CD14-positive monocyte (primary cell): ENCODE measurements around the gene MEIOSIN. TPM values are rescaled to one million over a fixed set of nuclear protein-coding genes. Genes with fewer than 3 reads are reported as not detected.
A peak's percentile ranks its signal among the peaks of the same experiment; 100 is the strongest.
"Not testable (repeated sequence)": the region's sequence is repeated elsewhere in the genome, so short reads cannot be mapped to it uniquely, and the experiment has no call there.

Source experiments
- DNase-seq, 3 donors: peaks; one replicate each; pipeline ENCODE4 v3.0.0-alpha.2; 2011 to 2022
- H2AFZ ChIP-seq: 2 replicates; pipeline ENCODE4 v1.6.0; 2012; ENCODE audit warnings: mild to moderate bottlenecking, low read depth, low read length, inconsistent platforms; ENCODE audit not compliant: insufficient read depth, poor library complexity, severe bottlenecking
- H3K27ac ChIP-seq, 2 donors: 1 replicate in 1 of 2; 2 replicates in 1 of 2; pipeline ENCODE4 v1.5.1; 2012 to 2013; ENCODE audit warnings: low read length in 2 of 2, control low read depth in 1 of 2, inconsistent platforms in 1 of 2, low read depth in 1 of 2, mild to moderate bottlenecking in 1 of 2
- H3K27me3 ChIP-seq, 2 donors: one replicate each; pipeline versions ENCODE4 v1.6.0 to v1.6.1; 2011 to 2013; ENCODE audit warnings: low read length in 2 of 2; ENCODE audit not compliant: control insufficient read depth in 2 of 2, insufficient read depth in 2 of 2
- H3K36me3 ChIP-seq, 2 donors: replicated peaks in 1 of 2; 1 replicate in 1 of 2; 2 replicates in 1 of 2; pipeline versions ENCODE4 v1.5.1 to v1.6.1; 2012 to 2013; ENCODE audit warnings: low read length in 2 of 2, control low read depth in 1 of 2, inconsistent platforms in 1 of 2, mild to moderate bottlenecking in 1 of 2; ENCODE audit not compliant: insufficient read depth in 2 of 2, control insufficient read depth in 1 of 2
- H3K4me1 ChIP-seq, 2 donors: 1 replicate in 1 of 2; 2 replicates in 1 of 2; pipeline versions ENCODE4 v1.5.1 to v1.6.1; 2012 to 2013; ENCODE audit warnings: low read length in 2 of 2, control low read depth in 1 of 2, inconsistent platforms in 1 of 2, mild to moderate bottlenecking in 1 of 2, moderate library complexity in 1 of 2; ENCODE audit not compliant: insufficient read depth in 2 of 2, control insufficient read depth in 1 of 2
- H3K4me2 ChIP-seq: replicated peaks from 2 replicates; pipeline ENCODE3; 2012; ENCODE audit warnings: low read length, moderate library complexity, mild to moderate bottlenecking; ENCODE audit not compliant: poor library complexity, severe bottlenecking; ENCODE audit errors: extremely low read depth
- H3K4me3 ChIP-seq, 3 experiments: fragments of 200-600 bp in 1 of 3; sonication (generic) in 1 of 3; replicated peaks in 1 of 3; 1 replicate in 2 of 3; 2 replicates in 1 of 3; pipeline ENCODE4 v1.5.1; 2011 to 2013; ENCODE audit warnings: low read length in 3 of 3, mild to moderate bottlenecking in 3 of 3, control low read depth in 2 of 3, low read depth in 2 of 3, inconsistent platforms in 1 of 3, moderate library complexity in 1 of 3
- H3K79me2 ChIP-seq: 2 replicates; pipeline ENCODE4 v1.6.0; 2012; ENCODE audit warnings: mild to moderate bottlenecking, control low read depth, inconsistent platforms, low read length, moderate library complexity; ENCODE audit not compliant: insufficient read depth
- H3K9ac ChIP-seq: 2 replicates; pipeline ENCODE4 v1.6.0; 2017; ENCODE audit warnings: low read length, mild to moderate bottlenecking; ENCODE audit not compliant: insufficient read depth, poor library complexity, severe bottlenecking
- H3K9me3 ChIP-seq, 2 donors: replicated peaks in 1 of 2; 1 replicate in 1 of 2; 2 replicates in 1 of 2; pipeline versions ENCODE4 v1.5.1 to v1.6.1; 2012 to 2013; ENCODE audit warnings: low read length in 2 of 2, control low read depth in 1 of 2; ENCODE audit not compliant: control insufficient read depth in 1 of 2, insufficient read depth in 1 of 2
- H4K20me1 ChIP-seq: 2 replicates; pipeline ENCODE4 v1.6.0; 2012; ENCODE audit warnings: mild to moderate bottlenecking, low read length, control low read depth, moderate library complexity; ENCODE audit not compliant: insufficient read depth
- H3K27ac Mint-ChIP-seq, 7 donors: one replicate each; pipeline ENCODE4 v1.8.0; 2020; ENCODE audit warnings: mild to moderate bottlenecking in 7 of 7, mixed read lengths in 7 of 7, moderate library complexity in 6 of 7, inconsistent platforms in 2 of 7
- H3K27me3 Mint-ChIP-seq, 3 donors: one replicate each; pipeline ENCODE4 v1.8.0; 2021 to 2022; ENCODE audit warnings: low read depth in 3 of 3, mild to moderate bottlenecking in 3 of 3, mixed read lengths in 3 of 3, moderate library complexity in 3 of 3, inconsistent platforms in 1 of 3
- H3K36me3 Mint-ChIP-seq, 2 donors: one replicate each; pipeline ENCODE4 v1.8.0; 2020; ENCODE audit warnings: mixed read lengths in 2 of 2, inconsistent platforms in 1 of 2, mild to moderate bottlenecking in 1 of 2
- H3K4me1 Mint-ChIP-seq: one replicate; pipeline ENCODE4 v1.8.0; 2020; ENCODE audit warnings: mild to moderate bottlenecking, mixed read lengths
- H3K4me3 Mint-ChIP-seq, 2 donors: one replicate each; pipeline ENCODE4 v1.8.0; 2020; ENCODE audit warnings: mild to moderate bottlenecking in 2 of 2, mixed read lengths in 2 of 2, moderate library complexity in 1 of 2
- H3K9me3 Mint-ChIP-seq, 7 donors: one replicate each; pipeline ENCODE4 v1.8.0; 2020 to 2022; ENCODE audit warnings: mixed read lengths in 7 of 7, mild to moderate bottlenecking in 6 of 7, moderate library complexity in 6 of 7, inconsistent platforms in 2 of 7
- WGBS: methylation state at CpG from one replicate; pipeline ENCODE4 v1.1.5; 2013; ENCODE audit warnings: missing lambda C conversion rate; ENCODE audit not compliant: insufficient coverage; 5-methylcytosine and 5-hydroxymethylcytosine counted together
- intact Hi-C, 2 donors: fragments of 100-400 bp; cut with micrococcal nuclease; formaldehyde crosslinking; loops; one replicate each; pipeline versions ENCODE4 v1.15.0 to v1.15.1; 2023
- polyA minus RNA-seq: library from RNA; depleted of rRNA, polyadenylated mRNA; stranded (reverse); fragments of >200 nt; gene quantifications from 2 replicates; pipeline ENCODE4 v1.2.3, GENCODE V29; 2012
- polyA plus RNA-seq, 3 donors: library from polyadenylated mRNA; depleted of rRNA in 1 of 3; unstranded in 2 of 3; stranded (reverse) in 1 of 3; fragments of 300-500 nt in 2 of 3; fragments of >200 nt in 1 of 3; fragmentation: Illumina TruSeq in 2 of 3; gene quantifications; 1 replicate in 2 of 3; 2 replicates in 1 of 3; pipeline ENCODE4 v1.2.3, GENCODE V29; 2012 to 2021
- total RNA-seq, 12 experiments: library from RNA in 1 of 12; stranded (reverse) in 1 of 12; fragments of 120-200 nt in 1 of 12; gene quantifications; one replicate each; pipeline ENCODE4 v1.2.4 and lab custom pipeline; 2013 to 2026; ENCODE audit warnings: mixed read lengths in 6 of 12, inconsistent platforms in 1 of 12
- TF ChIP-seq, protein P1 (sequence below): fragments of 200-600 bp; IDR thresholded peaks from one replicate; pipeline ENCODE4 v1.8.0; 2022; ENCODE audit warnings: antibody characterized with exemption, mild to moderate bottlenecking

MEIOSIN gene, protein sequence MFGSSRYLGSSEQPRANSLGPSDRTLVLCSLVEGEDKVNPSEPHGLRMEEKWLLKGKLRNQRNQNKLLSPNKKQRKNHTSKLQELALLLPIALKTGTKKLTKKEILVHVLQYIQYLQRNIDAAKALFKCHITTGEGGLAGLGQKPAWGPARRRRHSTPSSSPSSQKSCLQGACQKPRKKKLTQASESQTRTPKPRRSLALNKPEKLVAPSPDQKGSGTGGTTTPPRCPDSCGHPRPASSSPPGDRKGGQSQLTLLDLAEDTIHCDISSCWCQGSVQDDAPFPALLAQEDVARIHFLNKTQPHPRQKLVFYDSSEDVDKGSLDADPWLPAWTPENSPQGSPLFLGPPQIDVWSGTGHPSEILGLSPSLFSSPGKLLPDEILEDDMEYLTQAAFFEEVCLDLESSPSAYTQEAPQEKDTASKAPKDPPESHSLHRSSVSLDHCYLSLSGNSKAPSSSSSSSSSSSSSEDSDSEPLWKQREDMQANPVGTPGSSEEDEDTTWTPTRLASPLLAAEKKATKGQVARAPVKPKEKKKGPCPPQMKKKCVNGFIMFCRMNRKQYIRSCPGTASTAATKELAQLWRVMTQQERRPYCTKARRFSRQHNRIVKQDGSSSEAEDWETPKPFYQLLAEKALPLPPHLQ
- not detected for total RNA-seq (2013)
- polyA plus RNA-seq (not detected), polyA minus RNA-seq (not detected in 2 replicates), total RNA-seq (lab: John Stamatoyannopoulos, UW) (0 to 1.0 (median 0.05) reads per million in 11 experiments)

DNA sequence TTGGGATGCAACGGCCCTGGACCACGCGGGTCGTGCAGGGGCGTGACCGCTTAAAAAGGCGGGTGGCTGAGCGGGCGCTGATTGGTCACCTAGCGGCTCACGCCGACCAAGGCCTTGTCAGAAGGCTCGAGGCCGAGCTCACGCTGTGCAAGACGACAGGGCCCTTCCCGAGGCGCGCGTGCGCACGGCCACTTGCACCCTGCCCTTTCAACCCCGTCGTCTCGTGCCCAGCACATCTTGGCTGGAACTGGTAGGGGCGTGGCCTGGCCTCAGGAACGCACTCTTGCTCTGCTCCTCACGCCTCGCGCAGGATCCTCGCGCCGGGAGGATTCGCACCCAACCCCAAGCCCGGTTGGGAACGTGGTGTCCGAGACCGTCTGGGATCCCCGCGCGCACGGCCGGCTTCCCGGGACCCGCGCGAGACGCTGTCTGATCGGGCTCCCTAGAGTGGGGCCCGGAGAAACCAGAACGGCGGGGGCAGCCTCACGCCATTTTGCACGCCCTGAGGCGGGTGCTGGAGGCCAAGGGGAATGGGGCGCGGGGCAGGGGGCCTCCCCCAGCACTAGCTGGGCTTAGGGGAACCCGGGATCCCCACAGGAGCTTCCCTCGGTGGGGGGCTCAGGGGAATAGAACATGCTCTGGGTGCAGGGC lies at the start of gene MEIOSIN:
TSS of gene MEIOSIN (plus strand) at position 280 of the 651 bp plus-strand sequence. CDS start 1,938 bp downstream, outside the sequence.
- intact Hi-C loops = loop anchor here (5.0 to 10.0 kb wide), 2 partner anchors 132 to 154 kb away; partner anchors contain the start of genes FOXA3 (in 1 of the 2), IRF2BP1 (in 1 of the 2) and SYMPK (in 1 of the 2)
- Histone ChIP-seq H3K27me3 (no peaks in the 10 kb centered on the region), H3K4me2 (no peak within 1 kb of the TSS), H3K27ac (no peak within 1 kb of the TSS), H3K9me3 (no peaks in the 10 kb centered on the region), H3K79me2 (peaks cover 25% of the 10 kb centered on the region), H3K4me3 (no peak within 1 kb of the TSS), H3K36me3 (no peaks in the 10 kb centered on the region), H2AFZ (no peak within 1 kb of the TSS), H3K9ac (no peak within 1 kb of the TSS), H3K4me1 (peaks cover 14 to 19% of the 10 kb centered on the region in 2 donors), H4K20me1 (peaks cover 8% of the 10 kb centered on the region)
- Mint-ChIP-seq H3K4me3 (no peak within 1 kb of the TSS), H3K9me3 (peaks cover 0 to 2% (median 0%) of the 10 kb centered on the region in 7 donors), H3K4me1 (peaks cover 15% of the 10 kb centered on the region), H3K36me3 (peaks cover 0 to 2% of the 10 kb centered on the region in 2 donors), H3K27me3 (peaks cover 5 to 8% (median 5%) of the 10 kb centered on the region in 3 donors), H3K27ac (no peak within 1 kb of the TSS)
- WGBS = 94% methylated on average over 38 of the region's 59 CpGs
- DNase-seq = no peak
- TF ChIP-seq, protein P1, sequence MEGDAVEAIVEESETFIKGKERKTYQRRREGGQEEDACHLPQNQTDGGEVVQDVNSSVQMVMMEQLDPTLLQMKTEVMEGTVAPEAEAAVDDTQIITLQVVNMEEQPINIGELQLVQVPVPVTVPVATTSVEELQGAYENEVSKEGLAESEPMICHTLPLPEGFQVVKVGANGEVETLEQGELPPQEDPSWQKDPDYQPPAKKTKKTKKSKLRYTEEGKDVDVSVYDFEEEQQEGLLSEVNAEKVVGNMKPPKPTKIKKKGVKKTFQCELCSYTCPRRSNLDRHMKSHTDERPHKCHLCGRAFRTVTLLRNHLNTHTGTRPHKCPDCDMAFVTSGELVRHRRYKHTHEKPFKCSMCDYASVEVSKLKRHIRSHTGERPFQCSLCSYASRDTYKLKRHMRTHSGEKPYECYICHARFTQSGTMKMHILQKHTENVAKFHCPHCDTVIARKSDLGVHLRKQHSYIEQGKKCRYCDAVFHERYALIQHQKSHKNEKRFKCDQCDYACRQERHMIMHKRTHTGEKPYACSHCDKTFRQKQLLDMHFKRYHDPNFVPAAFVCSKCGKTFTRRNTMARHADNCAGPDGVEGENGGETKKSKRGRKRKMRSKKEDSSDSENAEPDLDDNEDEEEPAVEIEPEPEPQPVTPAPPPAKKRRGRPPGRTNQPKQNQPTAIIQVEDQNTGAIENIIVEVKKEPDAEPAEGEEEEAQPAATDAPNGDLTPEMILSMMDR = no peak

DNA sequence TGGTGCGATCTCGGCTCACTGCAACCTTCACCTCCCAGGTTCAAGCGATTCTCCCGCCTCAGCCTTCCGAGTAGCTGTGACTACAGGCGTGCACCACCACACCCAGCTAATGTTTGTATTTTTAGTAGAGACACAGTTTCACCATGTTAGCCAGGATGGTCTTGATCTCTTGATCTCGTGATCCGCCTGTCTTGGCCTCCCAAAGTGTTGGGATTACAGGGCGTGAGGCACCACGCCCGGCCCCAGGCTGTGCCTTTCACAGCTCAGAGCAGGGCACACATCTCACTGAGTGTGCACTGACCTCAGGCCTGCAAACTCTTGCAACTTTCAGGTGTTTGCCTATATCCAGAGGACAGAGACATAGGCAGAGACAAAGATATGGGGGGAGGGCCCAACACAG lies 48.2 kb upstream of the MEIOSIN start:
- H3K4me3 ChIP-seq, H3K4me1 ChIP-seq, H3K27ac ChIP-seq, H3K9me3 Mint-ChIP-seq, DNase-seq, H3K9ac ChIP-seq, H3K4me3 Mint-ChIP-seq, H3K4me2 ChIP-seq, H4K20me1 ChIP-seq, H3K79me2 ChIP-seq, H3K27me3 ChIP-seq, H3K4me1 Mint-ChIP-seq, H3K9me3 ChIP-seq, H2AFZ ChIP-seq: not testable (repeated sequence)
- H3K36me3 ChIP-seq = peaks cover 26 to 48% of the 10 kb centered on the region in 2 donors
- H3K36me3 Mint-ChIP-seq = peaks cover 57 to 61% of the 10 kb centered on the region in 2 donors
- peak overlapping the region in 2 of 7 donors; percentile 30 to 61 for H3K27ac Mint-ChIP-seq
- intact Hi-C loops = loop anchor here in 1 of 2 donors (10.0 kb wide), 1 partner anchor 190 kb away; the partner anchor contains the start of genes PPM1N and RTN2
- 85% methylated on average over 5 of the region's 11 CpGs for WGBS
- peaks cover 5 to 12% (median 7%) of the 10 kb centered on the region in 3 donors for H3K27me3 Mint-ChIP-seq
